Measurements from ENCODE around the gene TET3. TPM values are rescaled to one million over a fixed set of nuclear protein-coding genes. Genes with fewer than 3 reads are reported as not detected.

The TET3 gene
- polyA plus RNA-seq, 1 donor, result 9.0 TPM

GRCh38 chr2:73964223-73964622 is 20.5 kb upstream of the TET3 start:
- DNase-seq (ENCODE audit: low read depth), result no peak

- DNase-seq (ENCODE audit: low read depth), result no peak
Measured at GRCh38 chr2:73965053-73965452, 19.7 kb upstream of the TET3 start.

- no peak for DNase-seq (ENCODE audit: low read depth)
Measured at GRCh38 chr2:73968357-73968937, 16.3 kb upstream of the TET3 start.

GRCh38 chr2:73969356-73969755 is 15.4 kb upstream of the TET3 start:
- no peak for DNase-seq (ENCODE audit: low read depth)

DNA sequence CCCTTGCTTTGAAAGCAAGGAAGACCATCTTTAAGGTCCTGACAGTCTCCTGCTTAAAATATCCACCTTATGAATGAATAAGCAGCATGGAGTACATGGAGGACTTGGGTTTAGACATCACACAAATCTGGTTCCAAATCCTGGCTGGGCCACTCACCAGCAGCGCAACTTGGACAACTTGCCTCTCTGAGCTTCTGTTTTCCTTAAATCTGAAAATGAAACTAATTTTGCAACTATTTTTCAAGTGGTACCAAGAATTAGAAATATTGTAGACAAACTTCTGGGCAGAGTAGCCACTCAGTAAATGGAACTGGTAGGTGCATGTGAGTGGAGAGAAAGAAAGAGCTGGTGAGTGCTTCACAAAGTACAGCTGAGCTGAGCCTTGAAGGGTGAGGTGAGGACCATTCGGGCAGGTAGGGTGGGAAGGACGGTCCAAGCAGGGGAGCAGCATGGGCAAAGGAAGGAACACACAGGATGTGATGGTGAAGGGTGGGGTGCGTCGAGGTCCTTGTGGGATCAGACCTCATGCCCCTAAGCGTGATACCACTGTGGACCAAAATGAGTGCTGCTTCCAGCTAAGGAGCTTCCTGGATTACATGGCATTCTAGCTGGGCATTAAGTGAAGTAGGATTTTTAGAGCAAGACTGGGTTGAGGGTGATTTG is 14.4 kb upstream of the TET3 start:
- no peak for DNase-seq (ENCODE audit: low read depth)

- no peak for DNase-seq (ENCODE audit: low read depth)
Measured at GRCh38 chr2:73970850-73971471, 13.7 kb upstream of the TET3 start.

- no peak for DNase-seq (ENCODE audit: low read depth)
Measured at GRCh38 chr2:73971722-73972121, 13.0 kb upstream of the TET3 start.

GRCh38 chr2:73972846-73973245 is 11.9 kb upstream of the TET3 start:
- no peak for DNase-seq (ENCODE audit: low read depth)

- DNase-seq (ENCODE audit: low read depth), result no peak
Measured at GRCh38 chr2:73975731-73976130, 9.0 kb upstream of the TET3 start.

GRCh38 chr2:73976803-73977202 is 7.9 kb upstream of the TET3 start:
- DNase-seq (ENCODE audit: low read depth), result no peak

DNA sequence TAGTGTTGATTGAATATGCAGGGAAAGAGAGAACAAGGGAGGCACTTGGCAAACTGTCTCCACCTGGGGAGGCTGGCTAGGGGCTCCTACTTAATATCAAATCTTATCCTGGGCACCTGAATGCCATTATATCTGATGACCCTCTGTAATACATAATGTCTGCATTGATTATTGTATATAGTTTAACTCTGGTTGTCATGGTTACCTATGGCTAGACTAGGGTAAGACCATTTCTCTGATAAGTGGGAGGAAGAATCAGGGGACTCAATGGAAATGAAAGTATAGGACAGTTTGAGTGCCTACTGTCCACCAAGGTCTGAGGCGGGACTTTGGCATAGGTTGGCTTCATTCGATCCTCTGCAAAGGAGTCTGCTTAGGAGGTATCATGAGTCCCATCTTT is 7.2 kb upstream of the TET3 start:
- DNase-seq (ENCODE audit: low read depth), result no peak

DNA sequence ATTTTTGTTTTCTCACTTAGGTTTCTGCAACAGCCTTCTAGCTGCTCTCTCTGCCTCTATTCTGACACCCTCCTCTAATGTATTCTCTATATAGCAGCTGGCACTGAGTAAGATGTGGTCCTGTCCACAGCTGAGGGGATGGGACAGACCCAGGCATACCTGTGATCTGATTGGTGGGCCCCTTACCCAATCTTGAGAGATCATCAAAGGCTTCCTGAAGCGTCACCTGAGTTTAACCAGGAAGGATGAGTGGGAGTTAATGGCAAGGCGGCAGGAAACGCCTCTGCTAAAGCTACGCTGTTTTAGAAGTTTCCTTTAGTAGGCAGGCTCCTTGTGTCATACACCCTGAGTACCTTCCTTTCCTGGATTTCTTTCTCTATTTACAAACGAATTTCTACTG is 5.7 kb upstream of the TET3 start:
- DNase-seq (ENCODE audit: low read depth), result no peak

- no peak for DNase-seq (ENCODE audit: low read depth)
Measured at GRCh38 chr2:73979686-73980085, 5.0 kb upstream of the TET3 start.

DNA sequence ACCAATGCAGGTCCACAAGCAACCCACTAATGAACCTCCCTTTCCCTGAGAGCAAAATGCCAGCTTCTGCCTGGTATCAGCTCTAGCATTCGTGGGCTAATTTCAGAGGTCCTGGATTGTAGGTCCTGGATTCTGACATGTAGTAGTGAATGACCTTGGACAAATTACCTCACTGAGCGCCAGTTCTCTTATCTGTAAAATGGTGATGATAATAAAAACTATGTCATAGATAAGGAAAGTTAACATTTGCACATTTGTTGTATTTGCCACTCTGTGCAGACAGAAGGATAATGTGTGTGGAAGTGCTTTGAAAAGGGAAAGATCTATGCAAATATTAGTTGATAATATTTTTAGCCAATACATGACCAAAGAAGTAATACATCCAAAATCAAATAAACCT is 4.1 kb upstream of the TET3 start:
- DNase-seq (ENCODE audit: low read depth), result no peak

GRCh38 chr2:73981081-73982001 is 3.4 kb upstream of the TET3 start:
- no peak for DNase-seq (ENCODE audit: low read depth)

- no peak for DNase-seq (ENCODE audit: low read depth)
Measured at GRCh38 chr2:73982140-73982617, 2.5 kb upstream of the TET3 start.

DNA sequence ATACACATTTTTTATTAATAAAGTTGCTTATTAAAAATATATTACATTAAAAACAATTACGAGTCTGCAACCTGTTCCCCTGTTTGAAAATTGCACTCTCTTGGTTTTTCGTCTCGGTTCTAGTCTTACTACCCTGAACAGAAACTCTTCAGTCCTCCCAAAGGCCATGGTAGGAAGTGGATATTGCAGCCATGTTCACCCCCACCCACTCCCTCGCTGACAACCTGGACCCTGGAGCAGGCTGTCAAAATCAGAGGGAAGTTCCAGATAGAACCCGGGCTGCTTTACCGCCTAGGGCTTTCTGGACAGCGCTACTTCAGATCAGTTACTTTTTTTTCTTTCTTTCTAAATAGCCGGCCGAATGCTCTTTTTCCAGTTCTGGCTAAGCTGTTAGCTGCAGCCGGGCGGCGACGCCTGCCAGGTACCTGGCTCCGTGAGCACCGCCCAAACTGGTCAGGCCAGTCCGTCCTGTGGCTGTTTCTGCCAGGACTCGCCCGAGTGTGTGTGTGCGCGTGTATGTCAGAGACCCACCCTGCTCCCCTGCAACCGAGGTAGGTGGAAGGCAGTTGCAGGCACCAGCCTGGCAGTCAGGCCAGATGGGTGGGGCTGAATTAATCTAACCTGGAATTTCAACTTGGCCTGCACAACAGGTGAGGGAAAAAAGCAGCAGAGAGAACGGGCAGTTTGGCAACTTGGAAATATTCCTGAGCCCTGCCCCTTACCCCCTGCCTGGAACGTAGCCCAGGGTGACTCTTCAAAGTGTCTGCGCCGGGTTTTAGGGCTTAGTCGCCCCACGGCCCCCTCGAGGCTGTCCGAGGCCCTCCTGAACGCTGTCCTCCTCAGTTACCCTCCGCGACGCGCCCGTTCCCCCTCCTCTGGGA is 1.1 kb upstream of the TET3 start:
- no peak for DNase-seq (ENCODE audit: low read depth)

DNA sequence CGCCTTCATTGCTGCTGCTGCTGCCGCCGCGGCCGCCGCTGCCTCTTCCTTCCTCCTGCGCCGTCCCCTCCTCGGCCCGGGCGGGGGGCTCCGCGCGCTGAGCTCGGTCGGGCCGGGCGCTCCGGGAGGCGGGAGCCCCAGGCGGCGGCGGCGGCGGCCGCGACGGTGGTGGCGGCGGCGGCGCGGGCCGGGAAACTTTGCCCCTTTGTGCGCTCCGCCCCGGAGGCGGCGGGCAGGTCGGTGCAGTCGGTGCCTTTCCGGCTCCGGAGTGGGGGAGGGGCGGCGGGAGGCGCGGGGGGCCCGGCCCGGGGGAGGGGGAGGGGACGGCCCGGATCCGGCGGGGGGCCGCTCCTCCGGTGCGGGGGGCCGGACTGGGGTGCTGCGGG is 205 bp downstream of the TET3 start:
- DNase-seq (ENCODE audit: low read depth), result no peak

- DNase-seq (ENCODE audit: low read depth), result no peak
Measured at GRCh38 chr2:73985308-73986084, 786 bp downstream of the TET3 start.

DNA sequence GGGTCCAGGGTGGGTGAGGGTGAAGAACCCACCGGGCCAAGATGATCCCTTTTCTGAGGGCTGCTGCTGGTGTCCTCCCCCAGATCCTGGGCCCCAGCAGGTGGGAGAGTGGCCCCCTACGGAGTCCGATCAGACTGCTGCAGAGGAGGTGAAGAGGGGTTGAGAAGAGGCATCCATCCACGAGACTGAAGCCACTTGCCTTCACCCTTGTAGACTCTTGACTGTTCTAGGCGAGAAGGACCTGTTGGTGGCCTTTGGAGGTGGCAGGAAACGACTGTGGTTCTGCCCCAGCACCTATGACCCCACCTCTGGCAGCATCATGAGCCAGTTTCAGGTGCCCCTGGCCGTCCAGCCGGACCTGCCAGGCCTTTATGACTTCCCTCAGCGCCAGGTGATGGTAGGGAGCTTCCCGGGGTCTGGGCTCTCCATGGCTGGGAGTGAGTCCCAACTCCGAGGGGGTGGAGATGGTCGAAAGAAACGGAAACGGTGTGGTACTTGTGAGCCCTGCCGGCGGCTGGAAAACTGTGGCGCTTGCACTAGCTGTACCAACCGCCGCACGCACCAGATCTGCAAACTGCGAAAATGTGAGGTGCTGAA is 1.5 kb downstream of the TET3 start:
- no peak for DNase-seq (ENCODE audit: low read depth)

All from forelimb muscle (tissue), 1 donor.